ENCODE measurements around the gene LANCL2.
"Not testable (repeated sequence)": the region's sequence is repeated elsewhere in the genome, so short reads cannot be mapped to it uniquely, and the experiment has no call there.

Gene LANCL2

GRCh38 chr7:55438757-55439525 is 73.8 kb downstream of the LANCL2 start:
- no peak for DNase-seq

- no peak for DNase-seq
These were observed 74.5 kb downstream of the LANCL2 start for GRCh38 chr7:55439627-55440026.

GRCh38 chr7:55440040-55440690 is 75.0 kb downstream of the LANCL2 start:
- no peak for DNase-seq

GRCh38 chr7:55441002-55441401 is 75.9 kb downstream of the LANCL2 start:
- DNase-seq = no peak

DNA sequence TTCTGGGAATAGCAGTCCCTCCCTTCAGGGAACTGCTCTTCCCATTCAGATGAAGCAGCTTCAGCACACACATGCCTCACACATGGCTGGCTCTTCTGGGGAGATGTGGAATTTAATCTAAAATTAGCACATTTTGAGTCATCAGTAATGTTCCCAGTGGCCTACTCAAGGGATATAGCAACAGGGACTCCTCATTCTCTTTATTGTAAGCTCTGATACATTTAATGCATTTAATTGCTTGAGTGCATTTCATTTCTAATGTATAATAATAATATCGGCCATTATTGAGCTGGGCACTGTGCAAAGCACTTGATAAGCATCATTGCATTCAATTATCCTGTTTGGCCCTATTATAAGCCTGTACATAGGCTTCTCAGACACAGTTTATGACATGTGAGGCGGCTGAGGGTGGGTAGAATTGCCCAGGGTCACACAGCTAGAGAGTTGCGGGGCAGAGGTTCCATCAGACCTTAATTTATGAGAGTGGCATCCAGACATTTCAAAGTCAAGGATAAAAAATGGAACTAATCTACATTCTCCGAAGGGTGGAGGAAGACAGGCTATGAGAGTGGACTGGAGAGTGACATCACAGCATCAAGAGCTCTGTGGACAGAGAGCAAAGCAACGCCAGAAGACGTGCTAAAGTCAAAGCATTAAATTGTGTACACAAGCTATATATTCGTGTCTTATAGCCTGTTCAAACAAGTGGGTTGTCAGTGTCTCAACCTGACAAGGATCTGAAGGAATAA is 76.8 kb downstream of the LANCL2 start:
- DNase-seq = peak; percentile 87

DNA sequence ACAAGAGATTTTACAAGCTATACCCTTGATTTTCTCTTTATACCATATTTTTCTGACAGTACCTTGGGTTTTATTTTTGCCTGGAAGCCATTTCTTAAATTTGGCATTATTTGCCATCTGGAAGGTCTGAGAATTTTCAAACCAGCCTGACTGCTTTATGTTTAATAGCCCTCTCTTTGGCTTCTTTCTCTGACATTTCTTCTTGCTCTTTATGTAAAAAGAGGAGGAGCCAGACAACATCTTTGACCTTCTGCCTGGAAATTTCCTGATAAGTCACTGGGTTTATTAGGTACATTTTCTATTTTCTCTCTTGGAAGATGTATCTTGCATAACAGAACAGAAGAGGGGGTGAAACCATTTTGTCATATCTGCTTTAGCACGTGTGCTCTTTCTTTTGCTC is 79.6 kb downstream of the LANCL2 start:
- no peak for DNase-seq

DNA sequence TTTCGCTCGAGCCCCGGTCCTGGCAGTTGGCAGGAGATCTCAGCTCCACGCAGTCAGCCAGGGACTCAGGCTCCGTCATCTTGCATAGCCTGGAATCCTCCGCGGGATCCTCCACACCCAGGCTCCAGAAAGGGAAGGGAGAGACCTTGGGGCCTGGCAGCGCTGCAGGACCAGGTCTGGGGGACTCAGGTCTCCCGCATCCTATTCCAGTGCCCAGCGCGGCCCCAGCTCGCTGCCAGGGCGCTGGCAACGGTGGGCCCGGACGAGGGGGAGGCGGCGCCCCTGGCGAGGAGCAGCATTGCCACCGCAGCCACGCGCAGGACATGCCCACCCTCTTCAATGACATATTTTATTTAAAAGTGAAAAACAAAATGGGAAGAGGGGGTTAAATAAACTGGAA is 83.4 kb downstream of the LANCL2 start:
- no peak for DNase-seq

GRCh38 chr7:55449205-55449991 is 84.3 kb downstream of the LANCL2 start:
- no peak for DNase-seq

GRCh38 chr7:55449992-55450535 is 84.9 kb downstream of the LANCL2 start:
- no peak for DNase-seq

DNA sequence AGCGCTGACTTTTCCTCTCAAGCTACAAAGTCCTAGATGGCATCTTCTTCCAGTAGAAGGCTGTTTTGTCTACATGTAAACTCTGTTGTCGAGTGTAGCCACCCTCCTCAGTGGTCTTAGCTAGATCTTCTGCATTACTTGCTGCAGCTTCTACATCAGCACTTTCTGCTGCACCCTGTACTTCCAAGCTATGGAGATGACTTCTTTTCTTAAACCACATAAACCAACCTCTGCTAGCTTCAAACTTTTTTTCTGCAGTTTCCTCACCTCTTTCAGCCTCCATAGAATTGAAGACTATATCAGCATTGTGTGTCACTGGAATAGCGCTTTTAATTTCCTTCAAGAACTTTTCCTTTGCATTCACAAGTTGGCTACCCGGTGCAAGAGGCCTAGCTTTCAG is 87.8 kb downstream of the LANCL2 start:
- no peak for DNase-seq

GRCh38 chr7:55457801-55458200 is 92.7 kb downstream of the LANCL2 start:
- DNase-seq = no peak

DNA sequence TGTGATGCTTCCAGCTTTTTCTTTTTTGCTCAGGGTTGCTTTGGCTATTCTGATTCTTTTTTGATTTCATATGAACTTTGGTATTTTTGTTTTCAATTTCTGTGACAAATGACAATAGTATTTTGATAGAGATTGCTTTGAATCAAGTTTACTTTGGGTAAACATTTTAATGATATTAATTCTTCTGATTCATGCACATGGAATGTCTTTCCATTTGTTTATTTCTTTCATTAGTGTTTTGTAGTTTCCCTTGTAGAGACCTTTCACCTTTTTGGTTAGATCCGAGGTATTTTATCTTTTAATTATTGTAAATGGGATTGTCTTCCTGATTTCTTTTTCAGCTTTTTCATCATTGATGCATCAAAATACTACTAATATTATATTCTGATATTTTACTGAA is 93.2 kb downstream of the LANCL2 start:
- DNase-seq = no peak

- no peak for DNase-seq
These were observed 98.6 kb downstream of the LANCL2 start for GRCh38 chr7:55463686-55464262.

DNA sequence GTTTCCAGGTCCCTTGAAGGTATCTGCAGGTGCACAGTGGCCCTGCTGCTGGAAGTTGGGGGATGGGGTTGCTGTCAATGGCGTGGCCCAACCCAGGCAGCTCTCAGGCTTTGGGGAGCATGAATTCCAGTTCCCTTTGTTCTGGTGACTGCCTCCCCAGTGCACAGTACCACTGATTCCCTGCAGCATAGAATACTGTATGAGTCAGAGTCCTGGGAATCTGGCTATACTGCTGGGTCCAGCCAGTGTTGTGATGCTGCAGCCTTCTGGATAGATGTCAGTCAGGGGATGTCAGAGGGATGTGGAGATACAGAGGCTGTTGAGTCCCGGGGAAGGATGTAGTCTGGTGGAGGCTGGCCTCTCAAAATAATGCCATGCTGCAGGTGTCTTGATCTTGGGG is 99.3 kb downstream of the LANCL2 start:
- peak; percentile 32 for DNase-seq

- DNase-seq = peak; percentile 56
These were observed 100.6 kb downstream of the LANCL2 start for GRCh38 chr7:55465691-55466090.

DNA sequence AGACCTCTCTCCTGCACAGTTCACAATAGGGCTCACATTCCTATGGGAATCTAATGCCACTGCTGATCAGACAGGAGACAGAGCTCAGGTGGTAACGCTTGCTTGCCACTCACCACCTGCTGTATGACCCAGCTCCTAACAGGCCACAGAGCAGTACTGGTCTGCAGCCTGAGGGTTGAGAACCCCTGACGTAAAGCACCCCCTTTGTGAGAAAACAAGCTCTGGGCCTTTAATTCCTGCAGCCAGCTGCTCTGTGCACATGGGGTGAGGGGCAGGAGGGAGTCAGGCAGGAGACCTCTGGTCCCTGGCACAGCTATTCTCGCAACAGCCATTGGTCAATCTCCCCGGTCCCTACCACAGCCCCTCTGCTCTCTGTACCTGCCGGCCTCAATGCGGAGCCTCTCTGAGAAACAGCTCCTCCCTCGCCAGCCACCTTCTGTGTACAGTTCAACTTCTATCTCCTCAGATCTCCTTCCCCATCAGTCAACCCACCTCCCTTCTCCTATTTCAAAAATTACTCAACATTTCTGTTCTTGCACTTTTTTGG is 102.0 kb downstream of the LANCL2 start:
- no peak for DNase-seq

GRCh38 chr7:55468495-55468894 is 103.4 kb downstream of the LANCL2 start:
- no peak for DNase-seq

GRCh38 chr7:55469271-55469681 is 104.1 kb downstream of the LANCL2 start:
- no peak for DNase-seq

- no peak for DNase-seq
These were observed 104.6 kb downstream of the LANCL2 start for GRCh38 chr7:55469721-55470120.

GRCh38 chr7:55470261-55470660 is 105.1 kb downstream of the LANCL2 start:
- no peak for DNase-seq

- not testable (repeated sequence) for DNase-seq
These were observed 106.5 kb downstream of the LANCL2 start for GRCh38 chr7:55471594-55471993.

DNA sequence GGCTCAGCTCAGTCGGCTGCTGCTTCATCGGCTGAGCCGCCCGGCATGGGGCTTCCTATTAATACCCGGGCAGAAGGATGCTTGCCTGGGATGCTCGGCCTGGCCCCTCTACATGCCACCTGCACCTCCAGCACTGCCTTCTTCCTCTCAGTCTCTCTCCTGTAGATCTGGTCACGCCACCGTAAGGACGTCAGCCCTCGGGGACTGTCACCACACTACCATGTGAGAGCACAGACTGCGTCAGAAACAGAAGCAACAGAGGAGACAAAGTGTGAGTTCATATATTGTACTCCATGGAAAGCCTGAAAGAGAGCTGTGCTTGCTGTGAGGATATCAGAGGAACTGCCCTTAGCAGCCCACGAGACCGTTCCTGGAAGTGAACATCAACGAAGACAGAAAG is 107.3 kb downstream of the LANCL2 start:
- DNase-seq = not testable (repeated sequence)

Data from fibroblast of skin of scalp (primary cell).